Activated naive CD8-positive, alpha-beta T cell (primary cell): ENCODE results near the gene COL6A3.
"Not testable (repeated sequence)": the region's sequence is repeated elsewhere in the genome, so short reads cannot be mapped to it uniquely, and the experiment has no call there.

Experiments
- H3K27ac Mint-ChIP-seq: one replicate; pipeline ENCODE4 v1.8.0; 2021; ENCODE audit warnings: mixed read lengths
- H3K27me3 Mint-ChIP-seq: one replicate; pipeline ENCODE4 v1.8.0; 2021; ENCODE audit warnings: mixed read lengths
- H3K36me3 Mint-ChIP-seq: one replicate; pipeline ENCODE4 v1.8.0; 2021; ENCODE audit warnings: mixed read lengths
- H3K4me1 Mint-ChIP-seq: one replicate; pipeline ENCODE4 v1.8.0; 2021; ENCODE audit warnings: low read depth, mixed read lengths
- H3K4me3 Mint-ChIP-seq: one replicate; pipeline ENCODE4 v1.8.0; 2021; ENCODE audit warnings: mild to moderate bottlenecking, mixed read lengths
- H3K9me3 Mint-ChIP-seq: one replicate; pipeline ENCODE4 v1.8.0; 2021; ENCODE audit warnings: low read depth, mixed read lengths

COL6A3 gene

DNA sequence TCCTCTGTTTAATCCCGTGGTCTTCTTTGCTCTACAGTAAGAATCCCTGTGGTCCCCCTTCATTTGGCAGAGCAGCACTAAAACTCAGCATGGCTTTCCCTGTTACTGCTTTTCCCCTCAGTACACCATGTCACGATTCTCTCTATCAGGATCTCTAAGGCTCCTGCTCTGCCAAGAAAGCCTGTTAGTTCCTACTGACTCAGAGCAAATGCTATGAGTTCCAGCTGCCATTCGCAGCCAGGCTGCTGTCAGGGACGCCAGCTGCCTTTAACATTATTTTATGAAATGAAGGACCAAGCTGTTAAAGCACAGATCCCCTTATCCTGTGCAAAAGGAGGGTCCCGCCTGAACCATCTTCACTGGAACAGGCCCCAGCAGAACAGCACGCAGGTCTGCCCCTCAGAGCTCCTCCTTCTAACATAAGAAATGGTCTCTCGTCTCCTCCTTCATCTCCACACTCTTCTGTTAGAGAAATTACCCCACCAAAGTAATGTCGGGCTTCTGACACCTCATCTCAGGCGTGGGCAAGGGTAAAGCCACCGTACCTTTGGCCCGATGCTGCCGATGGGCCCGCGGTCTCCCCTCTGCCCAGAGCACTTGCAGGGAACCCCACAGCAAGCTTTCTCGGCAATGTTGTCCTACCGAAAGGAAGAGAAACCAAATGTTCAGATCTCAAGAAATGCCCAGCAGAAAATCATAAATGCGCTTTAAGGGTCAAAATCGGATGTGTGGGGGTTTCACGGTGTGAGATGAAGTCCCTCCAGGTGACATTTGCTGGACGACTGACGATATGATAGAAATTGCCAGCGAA is 52.6 kb downstream of the COL6A3 start:
- Mint-ChIP-seq H3K36me3 (peaks cover 15% of the 10 kb centered on the region), H3K4me1 (no peaks in the 10 kb centered on the region)

DNA sequence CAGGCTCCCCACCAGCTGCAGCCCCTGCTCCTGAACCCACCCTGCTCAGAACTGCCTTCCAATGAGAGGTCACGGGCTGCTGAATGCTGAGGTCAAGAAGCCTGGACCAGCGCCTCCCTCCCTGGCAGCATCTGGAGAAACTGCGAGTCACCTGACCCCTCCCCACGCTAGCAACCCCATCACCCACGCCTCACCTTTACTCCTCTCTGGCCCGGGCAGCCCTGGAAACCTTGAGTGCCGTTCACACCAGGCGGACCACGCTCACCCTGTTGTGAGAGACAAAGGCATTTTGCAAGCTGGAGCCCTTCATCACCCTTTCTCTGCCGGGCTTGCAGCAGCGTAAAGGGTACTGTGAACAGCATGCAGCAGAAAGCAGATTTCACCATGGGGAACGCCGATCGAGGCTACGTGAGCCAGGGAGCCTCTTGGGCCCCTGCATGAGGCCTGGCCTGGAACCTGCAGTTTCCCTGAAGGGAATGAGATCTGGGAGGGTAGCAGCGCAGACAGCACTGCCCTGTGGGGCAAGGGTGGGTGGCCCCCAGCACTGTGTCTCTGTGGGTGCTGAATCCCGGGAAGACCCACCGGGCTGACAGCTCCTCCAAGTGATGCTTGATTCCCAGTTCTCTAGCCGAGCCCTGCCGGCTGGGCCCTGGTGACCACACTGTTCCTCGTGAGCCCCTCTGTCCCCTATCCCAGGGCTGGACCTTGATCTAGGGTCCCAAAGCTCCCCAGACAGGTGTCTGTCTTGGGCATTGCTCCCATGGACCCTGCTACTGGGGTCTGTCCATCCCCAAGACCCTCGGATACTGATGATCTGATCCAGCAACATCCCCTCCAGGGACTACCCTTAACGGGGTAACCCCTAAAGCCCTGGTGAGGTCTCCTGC is 53.8 kb downstream of the COL6A3 start:
- Mint-ChIP-seq H3K4me3 (no peak overlapping the region), H3K27me3 (no peaks in the 10 kb centered on the region), H3K9me3 (no peaks in the 10 kb centered on the region), H3K4me1 (no peaks in the 10 kb centered on the region), H3K27ac (no peak overlapping the region), H3K36me3 (peaks cover 11% of the 10 kb centered on the region)

More for the DNA sequence above, 52.6 kb downstream of the COL6A3 start:
- H3K4me3 Mint-ChIP-seq = no peak overlapping the region
- no peak overlapping the region for H3K27ac Mint-ChIP-seq
- H3K9me3 Mint-ChIP-seq = no peaks in the 10 kb centered on the region
- H3K27me3 Mint-ChIP-seq = no peaks in the 10 kb centered on the region

DNA sequence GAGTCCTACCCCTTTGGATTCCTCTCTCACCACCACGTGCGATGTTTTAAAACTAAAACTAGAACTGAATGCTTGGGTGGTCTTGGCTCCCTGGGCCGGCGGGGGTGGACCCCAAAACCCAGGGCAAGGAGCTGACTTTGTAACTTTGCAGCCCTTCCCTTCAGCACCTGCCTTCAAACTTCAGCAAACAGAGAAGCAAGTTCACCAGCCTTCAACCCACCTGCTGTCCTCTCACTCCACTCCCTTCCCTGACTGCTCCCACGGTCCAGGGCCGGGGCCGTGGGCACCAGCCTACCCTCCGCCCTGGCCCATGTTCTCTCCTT is 54.5 kb downstream of the COL6A3 start:
- peaks cover 11% of the 10 kb centered on the region for H3K36me3 Mint-ChIP-seq
- no peaks in the 10 kb centered on the region for H3K27me3 Mint-ChIP-seq
- H3K27ac Mint-ChIP-seq = no peak overlapping the region
- no peak overlapping the region for H3K4me3 Mint-ChIP-seq
- no peaks in the 10 kb centered on the region for H3K4me1 Mint-ChIP-seq
- H3K9me3 Mint-ChIP-seq = no peaks in the 10 kb centered on the region

- Mint-ChIP-seq H3K9me3 (no peaks in the 10 kb centered on the region), H3K36me3 (peaks cover 11% of the 10 kb centered on the region)
Observed at GRCh38 chr2:237358721-237359517, 55.0 kb downstream of the COL6A3 start.

GRCh38 chr2:237355701-237356100 is 58.3 kb downstream of the COL6A3 start:
- no peaks in the 10 kb centered on the region for H3K9me3 Mint-ChIP-seq
- H3K4me3 Mint-ChIP-seq = no peak overlapping the region
- no peaks in the 10 kb centered on the region for H3K27me3 Mint-ChIP-seq
- no peaks in the 10 kb centered on the region for H3K4me1 Mint-ChIP-seq
- no peak overlapping the region for H3K27ac Mint-ChIP-seq
- peaks cover 5% of the 10 kb centered on the region for H3K36me3 Mint-ChIP-seq

More at GRCh38 chr2:237358721-237359517, 55.0 kb downstream of the COL6A3 start:
- H3K27ac Mint-ChIP-seq = no peak overlapping the region
- no peaks in the 10 kb centered on the region for H3K4me1 Mint-ChIP-seq
- no peaks in the 10 kb centered on the region for H3K27me3 Mint-ChIP-seq
- no peak overlapping the region for H3K4me3 Mint-ChIP-seq

- no peaks in the 10 kb centered on the region for H3K27me3 Mint-ChIP-seq
- no peak overlapping the region for H3K4me3 Mint-ChIP-seq
- no peaks in the 10 kb centered on the region for H3K4me1 Mint-ChIP-seq
- H3K9me3 Mint-ChIP-seq = no peaks in the 10 kb centered on the region
- no peak overlapping the region for H3K27ac Mint-ChIP-seq
- peaks cover 5% of the 10 kb centered on the region for H3K36me3 Mint-ChIP-seq
Observed at GRCh38 chr2:237354892-237355291, 59.1 kb downstream of the COL6A3 start.

DNA sequence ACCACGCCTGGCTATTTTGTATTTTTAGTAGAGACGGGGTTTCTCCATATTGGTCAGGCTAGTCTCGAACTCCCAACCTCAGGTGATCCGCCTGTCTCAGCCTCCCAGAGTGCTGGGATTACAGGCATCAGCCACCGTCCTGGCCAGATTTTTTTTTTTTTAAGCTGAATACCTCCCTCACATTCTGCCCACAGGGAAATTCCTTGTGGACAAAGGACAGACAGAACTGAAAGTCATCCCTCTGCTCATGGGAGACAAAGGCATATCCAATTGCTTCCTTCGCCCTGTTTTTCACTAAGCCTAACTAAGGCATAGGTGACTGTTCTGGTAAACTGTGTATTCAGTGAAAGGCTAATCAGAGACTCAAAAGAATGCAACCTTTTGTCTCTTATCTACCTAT is 59.8 kb downstream of the COL6A3 start:
- not testable (repeated sequence) for H3K27ac Mint-ChIP-seq, H3K4me3 Mint-ChIP-seq, H3K36me3 Mint-ChIP-seq, H3K4me1 Mint-ChIP-seq, H3K9me3 Mint-ChIP-seq, H3K27me3 Mint-ChIP-seq

- no peak overlapping the region for H3K27ac Mint-ChIP-seq
- no peaks in the 10 kb centered on the region for H3K4me1 Mint-ChIP-seq
- H3K9me3 Mint-ChIP-seq = no peaks in the 10 kb centered on the region
- no peak overlapping the region for H3K4me3 Mint-ChIP-seq
- H3K36me3 Mint-ChIP-seq = peaks cover under 1% of the 10 kb centered on the region
- H3K27me3 Mint-ChIP-seq = no peaks in the 10 kb centered on the region
Observed at GRCh38 chr2:237353215-237353614, 60.7 kb downstream of the COL6A3 start.

GRCh38 chr2:237352279-237352845 is 61.6 kb downstream of the COL6A3 start:
- H3K36me3 Mint-ChIP-seq = peaks cover 2% of the 10 kb centered on the region
- H3K4me3 Mint-ChIP-seq = no peak overlapping the region
- H3K27me3 Mint-ChIP-seq = no peaks in the 10 kb centered on the region
- no peaks in the 10 kb centered on the region for H3K9me3 Mint-ChIP-seq
- no peak overlapping the region for H3K27ac Mint-ChIP-seq
- no peaks in the 10 kb centered on the region for H3K4me1 Mint-ChIP-seq

GRCh38 chr2:237351796-237352195 is 62.2 kb downstream of the COL6A3 start:
- H3K4me3 Mint-ChIP-seq = no peak overlapping the region
- no peaks in the 10 kb centered on the region for H3K9me3 Mint-ChIP-seq
- no peak overlapping the region for H3K27ac Mint-ChIP-seq
- no peaks in the 10 kb centered on the region for H3K27me3 Mint-ChIP-seq
- H3K36me3 Mint-ChIP-seq = peaks cover 2% of the 10 kb centered on the region
- no peaks in the 10 kb centered on the region for H3K4me1 Mint-ChIP-seq

DNA sequence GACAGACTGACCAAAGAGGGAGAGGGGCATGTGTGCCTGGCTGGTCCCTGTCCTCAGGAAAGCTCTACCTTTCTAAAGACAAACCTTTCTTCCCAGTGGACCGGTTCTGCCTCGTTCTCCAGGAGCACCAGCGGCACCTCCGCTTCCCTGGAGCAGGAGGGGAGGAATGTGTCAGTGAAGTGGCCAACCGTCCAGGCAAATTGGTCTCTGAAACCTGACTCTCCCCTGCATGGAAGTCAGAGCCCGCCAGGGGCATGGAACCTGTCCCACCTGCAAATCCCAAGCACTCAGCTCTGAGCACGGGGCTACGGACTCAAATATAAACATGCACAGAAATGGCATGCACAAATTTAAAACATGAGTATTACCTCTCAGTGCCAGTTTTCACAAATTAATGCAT is 62.9 kb downstream of the COL6A3 start:
- Mint-ChIP-seq H3K36me3 (peaks cover 2% of the 10 kb centered on the region), H3K27me3 (no peaks in the 10 kb centered on the region), H3K4me1 (no peaks in the 10 kb centered on the region), H3K4me3 (no peak overlapping the region), H3K9me3 (no peaks in the 10 kb centered on the region), H3K27ac (no peak overlapping the region)

- Mint-ChIP-seq H3K36me3 (peaks cover 2% of the 10 kb centered on the region), H3K9me3 (no peaks in the 10 kb centered on the region), H3K27me3 (no peaks in the 10 kb centered on the region), H3K4me3 (no peak overlapping the region), H3K4me1 (no peaks in the 10 kb centered on the region), H3K27ac (no peak overlapping the region)
Observed at GRCh38 chr2:237350597-237350996, 63.4 kb downstream of the COL6A3 start.

GRCh38 chr2:237350070-237350469 is 63.9 kb downstream of the COL6A3 start:
- no peaks in the 10 kb centered on the region for H3K27me3 Mint-ChIP-seq
- H3K4me1 Mint-ChIP-seq = no peaks in the 10 kb centered on the region
- H3K36me3 Mint-ChIP-seq = peaks cover 2% of the 10 kb centered on the region
- no peak overlapping the region for H3K4me3 Mint-ChIP-seq
- H3K9me3 Mint-ChIP-seq = no peaks in the 10 kb centered on the region
- H3K27ac Mint-ChIP-seq = no peak overlapping the region

- Mint-ChIP-seq H3K4me1 (no peaks in the 10 kb centered on the region), H3K4me3 (no peak overlapping the region), H3K27me3 (no peaks in the 10 kb centered on the region), H3K36me3 (peaks cover 4% of the 10 kb centered on the region), H3K27ac (no peak overlapping the region), H3K9me3 (no peaks in the 10 kb centered on the region)
Observed at GRCh38 chr2:237348281-237348865, 65.6 kb downstream of the COL6A3 start.
